CD1c-positive myeloid dendritic cell (primary cell): ENCODE data around the gene HSFX3.
"Not testable (repeated sequence)": the region's sequence is repeated elsewhere in the genome, so short reads cannot be mapped to it uniquely, and the experiment has no call there.

Experiments
- DNase-seq: peaks from one replicate; pipeline ENCODE4 v3.0.0-alpha.2; 2016; ENCODE audit errors: extremely low spot score

HSFX3 gene

DNA sequence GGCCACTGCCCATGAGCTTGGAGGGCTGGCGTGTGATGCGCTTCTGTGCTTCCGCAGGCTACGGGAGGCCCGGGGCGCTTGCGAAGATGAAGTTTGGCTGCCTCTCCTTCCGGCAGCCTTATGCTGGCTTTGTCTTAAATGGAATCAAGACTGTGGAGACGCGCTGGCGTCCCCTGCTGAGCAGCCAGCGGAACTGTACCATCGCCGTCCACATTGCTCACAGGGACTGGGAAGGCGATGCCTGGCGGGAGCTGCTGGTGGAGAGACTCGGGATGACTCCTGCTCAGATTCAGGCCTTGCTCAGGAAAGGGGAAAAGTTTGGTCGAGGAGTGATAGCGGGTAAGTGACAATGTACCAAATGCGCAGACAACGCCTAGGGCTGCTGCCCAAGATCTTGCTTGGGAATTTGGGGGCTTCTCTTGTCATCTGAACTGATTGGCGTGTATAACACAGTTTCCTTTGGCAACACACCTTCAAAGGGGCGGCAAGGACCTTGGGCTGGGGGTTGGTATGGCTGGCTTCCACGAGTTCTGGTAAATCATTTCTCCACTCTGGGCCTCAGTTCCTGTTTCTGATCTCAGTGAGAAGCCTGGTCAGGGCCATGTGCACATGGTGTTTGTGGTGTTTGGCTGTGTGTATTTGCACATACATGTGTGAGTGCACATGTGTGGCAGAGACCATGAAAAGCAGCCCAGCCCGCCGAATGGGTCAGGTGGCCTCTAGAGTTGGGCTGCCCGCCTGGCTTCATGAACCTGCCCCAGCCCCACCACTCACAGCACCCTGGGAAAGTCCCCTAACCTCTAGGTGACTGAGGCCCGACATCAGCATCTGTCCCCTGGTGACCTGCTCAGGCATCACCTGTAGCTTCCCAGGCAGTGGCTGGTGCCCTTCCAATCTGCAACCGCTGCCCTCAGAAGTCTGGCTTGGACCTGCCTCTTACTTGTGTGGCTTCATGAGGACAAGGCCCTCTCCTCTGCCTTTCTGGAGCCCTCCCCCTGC lies 3.9 kb downstream of the HSFX3 start:
- DNase-seq: peak; percentile 18

- DNase-seq: peak; percentile 17
These were observed 8.1 kb downstream of the HSFX3 start for GRCh38 chrX:149541521-149542047.

GRCh38 chrX:149540621-149541520 lies 8.9 kb downstream of the HSFX3 start, which contains the start of gene EOLA1:
EOLA1 (plus strand) TSS chrX:149541012; CDS start chrX:149545631, 4,619 bp downstream.
- peak; percentile 96 for DNase-seq

DNA sequence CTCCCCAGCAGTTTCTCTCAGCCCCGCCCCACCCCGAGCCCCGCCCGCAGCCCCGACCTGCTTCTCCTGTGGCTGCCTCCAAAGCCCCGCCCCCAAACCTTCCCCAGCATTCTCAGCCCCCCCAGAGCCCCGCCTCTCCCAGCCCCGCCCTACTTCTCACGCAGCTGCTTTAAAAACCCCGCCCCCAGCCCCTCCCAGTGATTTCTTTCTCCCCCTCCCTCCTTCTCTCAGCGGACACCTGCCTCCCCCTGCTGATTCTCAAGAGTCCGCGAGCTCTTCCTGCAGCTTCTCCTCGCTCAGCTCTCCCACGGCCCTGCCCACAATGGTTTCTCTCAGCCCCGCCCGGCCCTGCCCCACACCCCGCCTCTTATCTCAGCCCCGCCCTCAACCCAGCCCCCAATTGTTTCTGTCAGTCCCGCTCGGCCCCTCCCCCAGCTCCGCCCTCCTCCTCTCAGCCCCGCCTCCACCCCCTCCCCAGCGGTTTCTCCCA lies 9.5 kb downstream of the HSFX3 start:
- DNase-seq: peak; percentile 88

GRCh38 chrX:149539283-149540130 lies 10.2 kb downstream of the HSFX3 start:
- peak; percentile 79 for DNase-seq

GRCh38 chrX:149537474-149537873 lies 12.2 kb downstream of the HSFX3 start:
- DNase-seq: peak; percentile 9

DNA sequence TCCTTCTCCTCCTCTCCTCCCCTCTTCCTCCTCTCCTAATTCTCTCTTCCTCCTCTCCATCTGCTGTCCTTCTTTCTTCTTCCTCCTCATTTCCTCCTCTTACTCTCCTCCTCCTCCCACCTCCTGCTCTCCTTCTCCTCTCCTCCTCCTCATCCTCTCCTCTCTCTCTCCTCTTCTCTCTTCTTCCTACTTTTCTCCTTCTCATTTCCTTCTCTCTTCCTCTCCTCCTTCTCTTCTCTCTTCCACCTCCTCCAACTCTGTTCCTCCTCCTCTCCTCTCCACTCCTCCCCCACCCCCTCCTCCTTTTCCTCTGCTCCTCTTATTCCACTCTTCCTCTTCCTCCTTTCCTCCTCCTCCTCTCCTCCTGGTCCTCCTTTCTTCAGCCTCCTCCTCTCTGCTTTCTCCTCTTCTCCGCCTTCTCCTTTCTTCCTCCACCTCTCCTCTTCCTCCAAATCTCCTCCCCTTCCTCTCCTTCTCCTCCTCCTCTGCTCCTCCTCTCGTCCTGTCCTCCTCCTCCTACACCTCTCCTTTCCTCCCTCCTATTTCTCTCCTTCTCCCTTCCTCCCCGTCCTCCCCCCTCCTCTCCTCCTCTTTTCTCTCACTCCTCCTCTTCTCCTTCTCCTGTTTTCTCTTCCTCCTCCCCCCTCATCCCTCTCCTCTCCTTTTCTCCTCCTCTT lies 14.7 kb downstream of the HSFX3 start:
- not testable (repeated sequence) for DNase-seq

GRCh38 chrX:149533999-149534398 lies 15.7 kb downstream of the HSFX3 start:
- DNase-seq: not testable (repeated sequence)

GRCh38 chrX:149532868-149533267 lies 16.9 kb downstream of the HSFX3 start:
- DNase-seq: not testable (repeated sequence)

GRCh38 chrX:149531599-149531998 lies 18.1 kb downstream of the HSFX3 start:
- DNase-seq: peak; percentile 60

GRCh38 chrX:149528381-149528780 lies 21.3 kb downstream of the HSFX3 start:
- no peak for DNase-seq

DNA sequence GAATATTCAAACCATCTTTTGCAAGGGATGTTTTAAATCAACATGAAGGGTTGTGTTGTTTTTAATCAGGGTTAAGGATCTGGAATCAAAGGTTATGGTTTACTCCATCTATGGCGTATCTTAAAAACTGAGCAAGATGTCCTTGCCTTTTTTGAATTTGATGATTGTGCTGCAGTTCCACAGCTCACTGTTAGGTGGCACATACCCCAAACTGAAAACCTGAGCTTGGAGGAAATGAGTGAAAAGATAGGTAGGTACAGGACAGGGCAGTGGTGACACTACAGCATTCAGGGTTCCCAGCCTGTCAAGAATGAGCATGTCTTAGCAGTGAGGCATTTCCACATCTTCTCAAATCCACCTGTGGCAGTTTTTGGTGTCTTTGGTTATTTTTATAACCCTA lies 22.0 kb downstream of the HSFX3 start:
- DNase-seq: peak; percentile 50

DNA sequence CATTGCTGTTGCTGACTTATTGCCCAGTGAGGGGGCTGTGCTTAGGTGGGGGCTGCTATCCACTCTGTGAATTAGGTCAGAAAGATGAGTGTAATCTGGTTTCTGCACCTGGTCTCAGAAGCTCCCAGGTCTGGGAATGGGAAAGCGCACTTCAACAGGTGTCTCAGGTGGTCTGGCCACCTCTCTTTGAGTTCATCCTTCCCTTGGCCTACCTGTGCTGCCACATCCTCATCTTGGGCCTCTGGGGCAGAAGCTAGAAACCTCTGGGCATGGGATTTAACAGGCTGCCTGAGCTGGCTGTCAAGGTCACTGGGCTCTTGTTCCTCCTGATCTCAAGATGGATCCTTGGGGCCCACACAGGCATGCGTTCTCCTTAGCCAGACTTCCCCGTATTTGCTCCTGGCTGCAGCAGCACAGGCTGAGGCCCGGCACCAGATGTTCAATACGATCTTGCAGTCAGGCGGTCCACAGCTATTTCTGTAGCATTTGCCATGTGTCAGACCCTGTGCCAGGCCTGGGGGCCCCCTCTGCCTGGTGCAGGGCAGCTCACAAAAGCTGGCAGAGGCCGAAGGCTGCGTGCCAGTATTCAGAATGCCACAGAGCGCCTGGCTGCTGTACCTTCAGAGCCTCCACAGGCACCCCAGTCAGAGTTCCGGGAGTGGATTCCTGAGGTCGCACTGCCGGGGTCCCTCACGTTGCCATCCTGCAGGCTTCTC lies 23.2 kb downstream of the HSFX3 start:
- DNase-seq: peak; percentile 23

DNA sequence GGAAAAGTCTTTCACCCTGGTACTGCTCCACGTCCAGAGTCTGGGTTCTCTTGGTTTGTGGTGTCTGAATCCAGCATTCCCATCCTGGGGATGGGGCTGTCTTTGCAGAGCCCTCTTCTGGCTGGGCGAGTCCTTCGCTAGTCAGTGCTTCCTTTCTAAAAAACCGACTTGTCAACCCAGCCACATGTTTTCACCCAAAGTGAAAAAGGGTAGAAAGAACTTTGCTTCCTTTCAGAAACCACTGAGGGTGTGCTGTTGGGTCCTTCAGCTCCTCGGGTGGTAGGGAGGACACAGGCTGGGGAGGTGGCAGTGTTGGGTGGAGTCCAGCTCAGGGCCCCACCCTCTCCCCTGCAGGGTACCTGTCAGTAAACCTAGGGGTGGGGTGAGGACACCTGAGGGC lies 23.8 kb downstream of the HSFX3 start:
- peak; percentile 35 for DNase-seq

- DNase-seq: peak; percentile 69
These were observed 24.3 kb downstream of the HSFX3 start for GRCh38 chrX:149525389-149525788.

- no peak for DNase-seq
These were observed 26.8 kb downstream of the HSFX3 start for GRCh38 chrX:149522916-149523315.

- no peak for DNase-seq
These were observed 28.3 kb downstream of the HSFX3 start for GRCh38 chrX:149521438-149521837.

DNA sequence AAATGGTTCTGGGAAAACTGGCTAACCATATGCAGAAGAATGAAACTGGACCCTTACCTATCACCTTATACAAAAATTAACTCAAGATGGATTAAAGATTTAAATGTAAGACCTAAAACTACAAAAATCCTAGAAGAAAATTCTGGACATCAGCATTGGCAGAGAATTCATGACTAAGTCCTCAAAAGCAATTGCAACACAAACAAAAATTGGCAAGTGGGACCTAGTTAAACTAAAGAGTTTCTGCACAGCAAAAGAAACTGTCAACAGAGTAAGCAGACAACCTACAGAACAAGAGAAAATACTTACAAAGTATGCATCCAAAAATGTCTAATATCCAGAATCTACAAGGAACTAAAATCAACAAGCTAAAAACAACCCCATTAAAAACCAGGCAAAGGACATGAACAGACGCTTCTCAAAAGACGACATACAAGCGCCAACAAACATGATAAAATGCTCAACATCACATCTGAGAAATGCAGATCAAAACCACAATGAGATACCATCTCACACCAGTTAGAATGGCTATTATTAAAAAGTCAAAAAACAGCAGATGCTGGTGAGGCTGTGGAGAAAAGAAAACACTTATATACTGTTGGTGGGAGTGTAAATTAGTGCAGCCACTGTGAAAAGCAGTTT lies 29.0 kb downstream of the HSFX3 start:
- not testable (repeated sequence) for DNase-seq

DNA sequence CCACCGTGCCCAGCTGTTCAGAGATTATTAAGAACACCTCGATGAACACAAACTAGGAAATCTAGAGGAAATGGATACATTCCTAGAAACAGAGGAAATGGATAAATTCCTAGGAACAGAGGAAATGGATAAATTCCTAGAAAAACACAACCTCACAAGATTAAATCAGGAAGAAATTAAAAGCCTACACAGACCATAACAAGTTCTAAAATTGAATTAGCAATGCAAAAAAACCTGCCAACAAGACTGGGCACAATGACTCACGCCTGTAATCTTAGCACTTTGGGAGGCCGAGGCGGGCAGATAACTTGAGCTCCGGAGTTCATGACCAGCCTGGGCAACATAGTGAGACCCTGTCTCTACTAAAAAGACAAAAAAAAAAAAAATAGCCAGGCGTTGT lies 31.5 kb downstream of the HSFX3 start:
- no peak for DNase-seq
